Transverse colon (tissue), 4 donors: ENCODE results near the gene TMEM97. TPM values are rescaled to one million over a fixed set of nuclear protein-coding genes. Genes with fewer than 3 reads are reported as not detected.

ENCODE experiments used
- DNase-seq: peaks from one replicate; pipeline ENCODE4 v3.0.0-alpha.2; 2019
- H3K27ac ChIP-seq, 4 donors: fragments of 200-600 bp; sonication (generic); 2 replicates each; pipeline ENCODE4 v1.5.1; 2016 to 2018; ENCODE audit warnings: inconsistent platforms in 4 of 4
- H3K27me3 ChIP-seq: fragments of 200-600 bp; sonication (generic); 2 replicates; pipeline ENCODE4 v1.5.1; 2017; ENCODE audit warnings: inconsistent platforms
- H3K36me3 ChIP-seq, 4 donors: fragments of 200-600 bp; sonication (generic); 2 replicates each; pipeline ENCODE4 v1.5.1; 2017 to 2019; ENCODE audit warnings: inconsistent platforms in 4 of 4
- H3K4me1 ChIP-seq, 4 donors: fragments of 200-600 bp; sonication (generic); 2 replicates each; pipeline ENCODE4 v1.5.1; 2017 to 2020; ENCODE audit warnings: inconsistent platforms in 4 of 4
- H3K4me3 ChIP-seq, 4 donors: fragments of 200-600 bp; sonication (generic); 1 replicate in 1 of 4; 2 replicates in 3 of 4; pipeline versions ENCODE4 v1.5.1 to v1.6.1; 2017 to 2019; ENCODE audit warnings: inconsistent platforms in 4 of 4
- H3K9me3 ChIP-seq, 2 donors: fragments of 200-600 bp; sonication (generic); 2 replicates each; pipeline ENCODE4 v1.5.1; 2017 to 2019; ENCODE audit warnings: inconsistent platforms in 2 of 2
- EP300 ChIP-seq: sonication (generic); formaldehyde crosslinking; IDR thresholded peaks from one replicate; pipeline ENCODE4 v1.6.1; 2017; ENCODE audit warnings: antibody characterized with exemption, low read depth
- POLR2A ChIP-seq: fragments of 450-650 bp; IDR thresholded peaks from one replicate; pipeline ENCODE4 v1.6.1; 2016; ENCODE audit warnings: antibody characterized with exemption, mild to moderate bottlenecking, moderate library complexity
- POLR2AphosphoS5 ChIP-seq, 3 donors: sonication (generic); formaldehyde crosslinking; IDR thresholded peaks; one replicate each; pipeline ENCODE4 v1.6.1; 2016; ENCODE audit warnings: antibody characterized with exemption in 3 of 3
- WGBS, 2 donors: methylation state at CpG; one replicate each; pipeline ENCODE4 v1.1.5; 2018; ENCODE audit warnings: low coverage in 1 of 2; 5-methylcytosine and 5-hydroxymethylcytosine counted together
- in situ Hi-C, 4 donors: fragments of 200-750 bp; cut with MboI; loops; one replicate each; pipeline versions ENCODE4 v1.15.0 to v1.15.1; 2017; ENCODE audit warnings: low sequenced_read_pairs in 3 of 4, low pct_ligation_motif_present in 1 of 4, low pct_unique_long_range_greater_than_20kb in 1 of 4
- intact Hi-C: fragments of 100-400 bp; cut with DNase I; formaldehyde crosslinking; loops from one replicate; pipeline ENCODE4 v1.15.1; 2023; ENCODE audit warnings: low total_unique reads
- total RNA-seq, 4 donors: library from RNA; depleted of rRNA; stranded (reverse); fragments of >200 nt; gene quantifications; one replicate each; pipeline ENCODE4 v1.1.0, GENCODE V29; 2016
- TF ChIP-seq, protein P1 (sequence below), 5 experiments: fragments of 200-600 bp in 3 of 5; fragments of 450-650 bp in 2 of 5; sonication (generic) in 3 of 5; IDR thresholded peaks; 1 replicate in 2 of 5; 2 replicates in 3 of 5; pipeline ENCODE4 v1.5.1; 2016 to 2017; ENCODE audit warnings: antibody characterized with exemption in 5 of 5, inconsistent platforms in 3 of 5, mild to moderate bottlenecking in 2 of 5, moderate library complexity in 1 of 5

The TMEM97 gene
- total RNA-seq, 4 donors from 2014 or later = 4.5 to 57.7 (median 8.9) TPM; not detected in 1

DNA sequence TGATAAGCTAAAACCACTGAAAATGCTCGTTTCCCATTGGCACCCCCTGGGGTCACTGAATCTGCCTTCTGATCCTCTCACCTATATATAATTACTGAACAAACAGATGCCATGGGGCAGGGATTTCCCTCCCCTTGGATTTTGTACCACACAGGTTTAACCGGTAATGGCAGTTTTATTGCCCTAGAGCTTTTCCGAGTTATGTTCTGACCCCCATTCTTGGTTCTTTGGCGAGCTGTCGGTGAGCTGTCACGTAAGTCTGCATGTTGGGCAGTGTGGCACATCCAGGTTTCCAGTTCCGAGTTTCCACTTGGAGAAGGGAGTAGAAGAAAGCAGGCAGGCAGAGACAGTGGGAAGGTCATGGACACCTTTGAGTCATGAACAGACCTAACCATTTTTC is 7.1 kb downstream of the TMEM97 start:
- peak; percentile 35 for DNase-seq
- peaks cover 0 to 17% (median 6%) of the 10 kb centered on the region in 4 donors for H3K36me3 ChIP-seq
- H3K27me3 ChIP-seq = no peaks in the 10 kb centered on the region
- peak in 1 of 3 donors; percentile 32 for TF ChIP-seq POLR2AphosphoS5 (IDR thresholded peaks at IDR 0.05)
- TF ChIP-seq, protein P1, sequence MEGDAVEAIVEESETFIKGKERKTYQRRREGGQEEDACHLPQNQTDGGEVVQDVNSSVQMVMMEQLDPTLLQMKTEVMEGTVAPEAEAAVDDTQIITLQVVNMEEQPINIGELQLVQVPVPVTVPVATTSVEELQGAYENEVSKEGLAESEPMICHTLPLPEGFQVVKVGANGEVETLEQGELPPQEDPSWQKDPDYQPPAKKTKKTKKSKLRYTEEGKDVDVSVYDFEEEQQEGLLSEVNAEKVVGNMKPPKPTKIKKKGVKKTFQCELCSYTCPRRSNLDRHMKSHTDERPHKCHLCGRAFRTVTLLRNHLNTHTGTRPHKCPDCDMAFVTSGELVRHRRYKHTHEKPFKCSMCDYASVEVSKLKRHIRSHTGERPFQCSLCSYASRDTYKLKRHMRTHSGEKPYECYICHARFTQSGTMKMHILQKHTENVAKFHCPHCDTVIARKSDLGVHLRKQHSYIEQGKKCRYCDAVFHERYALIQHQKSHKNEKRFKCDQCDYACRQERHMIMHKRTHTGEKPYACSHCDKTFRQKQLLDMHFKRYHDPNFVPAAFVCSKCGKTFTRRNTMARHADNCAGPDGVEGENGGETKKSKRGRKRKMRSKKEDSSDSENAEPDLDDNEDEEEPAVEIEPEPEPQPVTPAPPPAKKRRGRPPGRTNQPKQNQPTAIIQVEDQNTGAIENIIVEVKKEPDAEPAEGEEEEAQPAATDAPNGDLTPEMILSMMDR (IDR thresholded peaks at IDR 0.05) = no peak
- no peak for TF ChIP-seq EP300
- intact Hi-C loops = no loop called here
- no peak overlapping the region for H3K4me3 ChIP-seq
- WGBS, 2 donors = 40% methylated on average over 7 of the region's 7 CpGs; no CpG with 5 or more reads in 1 of the 2 donors
- no peaks in the 10 kb centered on the region for H3K9me3 ChIP-seq
- peak overlapping the region in 1 of 4 donors; percentile 35 for H3K27ac ChIP-seq
- peaks cover 0 to 22% (median 3%) of the 10 kb centered on the region in 4 donors for H3K4me1 ChIP-seq
- in situ Hi-C loops = no loop called here

DNA sequence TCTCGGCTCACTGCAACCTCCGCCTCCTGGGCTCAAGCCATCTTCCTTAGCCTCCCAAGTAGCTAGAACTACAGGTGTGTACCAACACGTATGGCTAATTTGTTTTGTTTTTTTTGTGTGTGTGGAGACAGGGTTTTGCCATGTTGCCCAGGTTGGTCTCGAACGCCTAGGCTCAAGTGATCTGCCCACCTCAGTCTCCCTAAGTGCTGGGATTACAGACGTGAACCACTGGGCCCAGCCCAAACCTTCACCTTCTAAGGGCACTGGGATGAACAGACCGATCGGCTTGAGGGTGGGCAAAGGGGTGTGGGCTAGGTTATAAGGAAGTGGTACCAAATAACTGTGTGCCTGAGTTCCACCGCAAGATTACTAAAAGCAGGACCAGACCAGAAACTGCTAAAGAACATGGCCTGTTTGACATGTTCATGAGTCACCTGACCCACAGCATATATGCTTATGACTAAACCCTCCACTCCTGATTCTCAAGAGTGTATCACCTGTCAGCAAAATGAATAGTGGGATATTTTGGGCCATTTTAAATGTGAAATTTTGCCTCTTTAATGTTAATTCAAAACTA is 8.1 kb downstream of the TMEM97 start:
- peaks cover 0 to 22% (median 3%) of the 10 kb centered on the region in 4 donors for H3K4me1 ChIP-seq
- in situ Hi-C loops (no loop called here), intact Hi-C loops (no loop called here)
- H3K9me3 ChIP-seq = no peaks in the 10 kb centered on the region
- H3K4me3 ChIP-seq = no peak overlapping the region
- 87 to 94% methylated on average over 2 to 9 of the region's 9 CpGs for WGBS, 2 donors
- no peak overlapping the region for H3K27ac ChIP-seq
- no peaks in the 10 kb centered on the region for H3K27me3 ChIP-seq
- TF ChIP-seq EP300 = no peak
- TF ChIP-seq POLR2A = no peak
- TF ChIP-seq, protein P1 (IDR thresholded peaks at IDR 0.05) = no peak
- TF ChIP-seq POLR2AphosphoS5 (IDR thresholded peaks at IDR 0.05) = no peak
- DNase-seq = no peak
- peaks cover 0 to 17% (median 6%) of the 10 kb centered on the region in 4 donors for H3K36me3 ChIP-seq

DNA sequence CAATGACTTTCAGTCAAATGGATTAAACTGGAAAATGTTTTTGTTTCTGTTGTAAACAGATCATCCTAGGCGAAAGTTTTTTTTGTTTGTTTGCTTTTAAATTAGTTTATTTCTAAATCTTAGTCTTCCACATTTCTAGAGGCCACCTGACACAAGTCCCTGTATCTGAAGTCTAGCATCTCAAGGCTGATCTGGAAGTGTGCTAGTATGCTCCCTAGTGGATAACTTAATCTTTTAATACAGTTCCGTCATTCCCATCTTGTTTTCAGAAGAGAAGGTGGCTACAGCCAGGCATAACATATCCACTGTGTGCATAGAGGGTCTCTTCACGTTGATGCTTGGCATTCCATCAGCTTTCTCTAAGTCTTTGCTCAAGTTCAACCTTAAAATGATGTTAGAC is 8.7 kb downstream of the TMEM97 start:
- no peak overlapping the region for H3K4me3 ChIP-seq
- H3K27me3 ChIP-seq = no peaks in the 10 kb centered on the region
- H3K27ac ChIP-seq = no peak overlapping the region
- intact Hi-C loops = no loop called here
- 65 to 75% methylated on average over 3 of the region's 3 CpGs for WGBS, 2 donors
- TF ChIP-seq EP300 = no peak
- TF ChIP-seq POLR2AphosphoS5 (IDR thresholded peaks at IDR 0.05) = no peak
- TF ChIP-seq POLR2A = no peak
- H3K9me3 ChIP-seq = no peaks in the 10 kb centered on the region
- peaks cover 0 to 17% (median 6%) of the 10 kb centered on the region in 4 donors for H3K36me3 ChIP-seq
- peaks cover 0 to 22% (median 3%) of the 10 kb centered on the region in 4 donors for H3K4me1 ChIP-seq
- no peak for DNase-seq
- in situ Hi-C loops = no loop called here

DNA sequence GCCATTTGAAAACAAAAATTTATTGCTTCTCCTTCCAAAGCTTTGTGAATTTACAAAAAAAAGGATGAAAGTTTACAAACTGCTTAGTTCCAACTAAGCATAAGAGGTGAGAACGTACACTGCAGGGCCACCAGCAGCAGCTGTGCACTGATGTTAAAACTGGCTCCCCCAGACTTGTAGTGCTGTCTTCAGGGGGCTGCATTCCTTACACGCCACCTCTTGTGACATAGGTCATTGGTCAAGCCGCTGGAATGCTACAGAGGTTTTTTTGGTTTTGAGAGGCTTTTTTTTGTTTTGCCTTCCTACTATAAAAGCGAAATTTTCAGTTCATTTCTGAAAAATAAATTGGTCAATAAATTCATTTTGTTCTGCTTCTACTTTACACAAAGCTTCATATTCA is 9.3 kb downstream of the TMEM97 start:
- intact Hi-C loops = no loop called here
- TF ChIP-seq EP300 (no peak), POLR2A (no peak), POLR2AphosphoS5 (IDR thresholded peaks at IDR 0.05) (no peak)
- TF ChIP-seq, protein P1 (IDR thresholded peaks at IDR 0.05) = no peak
- WGBS, 2 donors = 73 to 79% methylated on average over 4 of the region's 4 CpGs
- Histone ChIP-seq H3K27ac (no peak overlapping the region), H3K4me1 (peaks cover 0 to 26% (median 5%) of the 10 kb centered on the region in 4 donors), H3K9me3 (no peaks in the 10 kb centered on the region), H3K36me3 (peaks cover 0 to 17% (median 6%) of the 10 kb centered on the region in 4 donors), H3K4me3 (no peak overlapping the region), H3K27me3 (no peaks in the 10 kb centered on the region)
- no peak for DNase-seq
- in situ Hi-C loops = no loop called here
